HEK293 (cell line): Measurements from ENCODE around the gene RNASEH1.

Experiments used
- CTCF ChIA-PET: fragments of 350-600 bp; formaldehyde crosslinking; extraction: SDS; loops from one replicate; lab custom pipeline; 2021; ENCODE audit warnings: antibody characterized with exemption; lab: Yijun Ruan, JAX
- POLR2A ChIA-PET: fragments of 300-600 bp; formaldehyde crosslinking; extraction: SDS; loops from one replicate; lab custom pipeline; 2020; ENCODE audit warnings: antibody characterized with exemption, inconsistent platforms; lab: Yijun Ruan, JAX
- H3K27ac ChIP-seq: fragments of 200-500 bp; sonication (Bioruptor generic); 2 replicates; pipeline ENCODE4 v1.5.1; 2014; ENCODE audit warnings: low read depth, low read length, control low read depth, inconsistent platforms; ENCODE audit errors: extremely low read depth
- H3K36me3 ChIP-seq, 2 experiments: fragments of 200-500 bp in 1 of 2; sonication (Bioruptor generic) in 1 of 2; 1 replicate in 1 of 2; 2 replicates in 1 of 2; pipeline ENCODE4 v1.5.1; 2014 to 2017; ENCODE audit warnings: inconsistent platforms in 2 of 2, low read length in 2 of 2; ENCODE audit not compliant: control insufficient read depth in 2 of 2, insufficient read depth in 1 of 2
- H3K4me1 ChIP-seq: fragments of 200-500 bp; sonication (Bioruptor generic); 2 replicates; pipeline ENCODE4 v1.5.1; 2014; ENCODE audit warnings: mild to moderate bottlenecking, low read length, inconsistent platforms; ENCODE audit not compliant: control insufficient read depth, insufficient read depth
- H3K4me3 ChIP-seq: 2 replicates; pipeline ENCODE4 v1.5.1; 2011; ENCODE audit warnings: low read depth, mild to moderate bottlenecking, control low read depth, low read length, moderate library complexity
- H3K9me3 ChIP-seq: fragments of 200-500 bp; sonication (Bioruptor generic); 2 replicates; pipeline ENCODE4 v1.5.1; 2014; ENCODE audit warnings: low read depth, low read length, inconsistent platforms; ENCODE audit not compliant: control insufficient read depth, insufficient read depth
- BCL6B ChIP-seq: fragments of 450-650 bp; formaldehyde crosslinking; IDR thresholded peaks from 2 replicates; pipeline ENCODE4 v1.5.1; 2017; ENCODE audit warnings: missing biosample characterization, missing genetic modification characterization
- GLI2 ChIP-seq: fragments of 450-650 bp; formaldehyde crosslinking; IDR thresholded peaks from 2 replicates; pipeline ENCODE4; 2017; ENCODE audit warnings: missing biosample characterization, missing genetic modification characterization, low read depth, borderline replicate concordance
- PRDM1 ChIP-seq: fragments of 450-650 bp; formaldehyde crosslinking; IDR thresholded peaks from 2 replicates; pipeline ENCODE4; 2016; ENCODE audit warnings: missing biosample characterization, missing genetic modification characterization
- SCRT1 ChIP-seq: fragments of 450-650 bp; formaldehyde crosslinking; IDR thresholded peaks from 2 replicates; pipeline ENCODE4 v1.5.1; 2016; ENCODE audit warnings: missing biosample characterization, missing genetic modification characterization, borderline replicate concordance
- SETDB1 ChIP-seq: IDR thresholded peaks from one replicate; pipeline ENCODE4 v1.6.1; 2017; ENCODE audit warnings: mild to moderate bottlenecking, low read length, moderate library complexity, mixed read lengths; ENCODE audit not compliant: insufficient read length
- ZFP69B ChIP-seq: fragments of 450-650 bp; formaldehyde crosslinking; IDR thresholded peaks from 2 replicates; pipeline ENCODE4 v1.5.1; 2016; ENCODE audit warnings: missing biosample characterization, missing genetic modification characterization
- ZNF169 ChIP-seq: fragments of 450-650 bp; formaldehyde crosslinking; IDR thresholded peaks from 2 replicates; pipeline ENCODE4 v1.5.1; 2016; ENCODE audit warnings: missing biosample characterization, missing genetic modification characterization
- ZNF202 ChIP-seq: fragments of 450-650 bp; formaldehyde crosslinking; IDR thresholded peaks from 2 replicates; pipeline ENCODE4 v1.5.1; 2016; ENCODE audit warnings: missing biosample characterization, missing genetic modification characterization, borderline replicate concordance
- ZNF211 ChIP-seq: fragments of 450-650 bp; formaldehyde crosslinking; IDR thresholded peaks from 2 replicates; pipeline ENCODE4 v1.5.1; 2016; ENCODE audit warnings: low read depth, missing biosample characterization, missing genetic modification characterization
- ZNF341 ChIP-seq: fragments of 450-650 bp; formaldehyde crosslinking; IDR thresholded peaks from 2 replicates; pipeline ENCODE4; 2016; ENCODE audit warnings: low read depth, missing biosample characterization, missing genetic modification characterization
- ZNF366 ChIP-seq: fragments of 450-650 bp; formaldehyde crosslinking; conservative IDR thresholded peaks from 2 replicates; pipeline ENCODE4 v1.5.1; 2016; ENCODE audit warnings: missing biosample characterization, missing genetic modification characterization
- ZNF394 ChIP-seq: fragments of 450-650 bp; formaldehyde crosslinking; IDR thresholded peaks from 2 replicates; pipeline ENCODE4 v1.5.1; 2016; ENCODE audit warnings: missing biosample characterization, missing genetic modification characterization, mild to moderate bottlenecking, moderate library complexity, borderline replicate concordance
- ZNF580 ChIP-seq: fragments of 450-650 bp; formaldehyde crosslinking; IDR thresholded peaks from 2 replicates; pipeline ENCODE4 v1.5.1; 2016; ENCODE audit warnings: missing biosample characterization, missing genetic modification characterization
- ZNF624 ChIP-seq: fragments of 450-650 bp; formaldehyde crosslinking; IDR thresholded peaks from 2 replicates; pipeline ENCODE4 v1.5.1; 2017; ENCODE audit warnings: missing biosample characterization, missing genetic modification characterization
- ZNF837 ChIP-seq: fragments of 450-650 bp; formaldehyde crosslinking; IDR thresholded peaks from 2 replicates; pipeline ENCODE4 v1.5.1; 2016; ENCODE audit warnings: missing biosample characterization, missing genetic modification characterization
- TF ChIP-seq, protein P1 (sequence below): fragments of 450-650 bp; formaldehyde crosslinking; IDR thresholded peaks from 2 replicates; pipeline ENCODE4 v1.5.1; 2016; ENCODE audit warnings: missing biosample characterization, missing genetic modification characterization, low read depth
- TF ChIP-seq, protein P2 (sequence below): fragments of 450-650 bp; formaldehyde crosslinking; IDR thresholded peaks from 2 replicates; pipeline ENCODE4 v1.5.1; 2016; ENCODE audit warnings: missing biosample characterization, missing genetic modification characterization

Gene RNASEH1

GRCh38 chr2:3539836-3540235 lies 18.3 kb downstream of the RNASEH1 start:
- H3K27ac ChIP-seq, result no peak overlapping the region
- H3K4me3 ChIP-seq, result no peak overlapping the region
- no peak for TF ChIP-seq GLI2 (tag by site-specific recombination)
- TF ChIP-seq SETDB1, result no peak
- no peak for TF ChIP-seq ZNF394
- no peak for TF ChIP-seq ZNF366 (tag by site-specific recombination)
- no peak for TF ChIP-seq ZNF202 (tag by site-specific recombination)
- TF ChIP-seq ZNF211 (tag by site-specific recombination), result no peak
- TF ChIP-seq ZNF837 (tag by site-specific recombination), result no peak
- TF ChIP-seq PRDM1 (tag by site-specific recombination), result no peak
- TF ChIP-seq BCL6B (tag by site-specific recombination), result no peak
- TF ChIP-seq, protein P1, sequence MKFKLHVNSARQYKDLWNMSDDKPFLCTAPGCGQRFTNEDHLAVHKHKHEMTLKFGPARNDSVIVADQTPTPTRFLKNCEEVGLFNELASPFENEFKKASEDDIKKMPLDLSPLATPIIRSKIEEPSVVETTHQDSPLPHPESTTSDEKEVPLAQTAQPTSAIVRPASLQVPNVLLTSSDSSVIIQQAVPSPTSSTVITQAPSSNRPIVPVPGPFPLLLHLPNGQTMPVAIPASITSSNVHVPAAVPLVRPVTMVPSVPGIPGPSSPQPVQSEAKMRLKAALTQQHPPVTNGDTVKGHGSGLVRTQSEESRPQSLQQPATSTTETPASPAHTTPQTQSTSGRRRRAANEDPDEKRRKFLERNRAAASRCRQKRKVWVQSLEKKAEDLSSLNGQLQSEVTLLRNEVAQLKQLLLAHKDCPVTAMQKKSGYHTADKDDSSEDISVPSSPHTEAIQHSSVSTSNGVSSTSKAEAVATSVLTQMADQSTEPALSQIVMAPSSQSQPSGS (tag by site-specific recombination), result no peak
- no peak for TF ChIP-seq ZFP69B (tag by site-specific recombination)
- TF ChIP-seq, protein P2, sequence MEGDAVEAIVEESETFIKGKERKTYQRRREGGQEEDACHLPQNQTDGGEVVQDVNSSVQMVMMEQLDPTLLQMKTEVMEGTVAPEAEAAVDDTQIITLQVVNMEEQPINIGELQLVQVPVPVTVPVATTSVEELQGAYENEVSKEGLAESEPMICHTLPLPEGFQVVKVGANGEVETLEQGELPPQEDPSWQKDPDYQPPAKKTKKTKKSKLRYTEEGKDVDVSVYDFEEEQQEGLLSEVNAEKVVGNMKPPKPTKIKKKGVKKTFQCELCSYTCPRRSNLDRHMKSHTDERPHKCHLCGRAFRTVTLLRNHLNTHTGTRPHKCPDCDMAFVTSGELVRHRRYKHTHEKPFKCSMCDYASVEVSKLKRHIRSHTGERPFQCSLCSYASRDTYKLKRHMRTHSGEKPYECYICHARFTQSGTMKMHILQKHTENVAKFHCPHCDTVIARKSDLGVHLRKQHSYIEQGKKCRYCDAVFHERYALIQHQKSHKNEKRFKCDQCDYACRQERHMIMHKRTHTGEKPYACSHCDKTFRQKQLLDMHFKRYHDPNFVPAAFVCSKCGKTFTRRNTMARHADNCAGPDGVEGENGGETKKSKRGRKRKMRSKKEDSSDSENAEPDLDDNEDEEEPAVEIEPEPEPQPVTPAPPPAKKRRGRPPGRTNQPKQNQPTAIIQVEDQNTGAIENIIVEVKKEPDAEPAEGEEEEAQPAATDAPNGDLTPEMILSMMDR, result no peak
- TF ChIP-seq ZNF580 (tag by site-specific recombination), result no peak
- TF ChIP-seq SCRT1 (tag by site-specific recombination), result no peak
- TF ChIP-seq ZNF169, result no peak
- TF ChIP-seq ZNF341 (tag by site-specific recombination), result no peak
- TF ChIP-seq, all 188 proteins: peak for 0
- H3K4me1 ChIP-seq, result no peaks in the 10 kb centered on the region; the same call in 1 of the 2 replicates
- H3K36me3 ChIP-seq, result peaks cover 15 to 50% of the 10 kb centered on the region in 2 experiments
- CTCF ChIA-PET, result interaction anchor here (0.6 kb wide), 1 partner anchor 398 kb away, joined by 3 read pairs; no protein-coding TSS in a partner anchor
- no peaks in the 10 kb centered on the region for H3K9me3 ChIP-seq
- POLR2A ChIA-PET, result no interaction called here

DNA sequence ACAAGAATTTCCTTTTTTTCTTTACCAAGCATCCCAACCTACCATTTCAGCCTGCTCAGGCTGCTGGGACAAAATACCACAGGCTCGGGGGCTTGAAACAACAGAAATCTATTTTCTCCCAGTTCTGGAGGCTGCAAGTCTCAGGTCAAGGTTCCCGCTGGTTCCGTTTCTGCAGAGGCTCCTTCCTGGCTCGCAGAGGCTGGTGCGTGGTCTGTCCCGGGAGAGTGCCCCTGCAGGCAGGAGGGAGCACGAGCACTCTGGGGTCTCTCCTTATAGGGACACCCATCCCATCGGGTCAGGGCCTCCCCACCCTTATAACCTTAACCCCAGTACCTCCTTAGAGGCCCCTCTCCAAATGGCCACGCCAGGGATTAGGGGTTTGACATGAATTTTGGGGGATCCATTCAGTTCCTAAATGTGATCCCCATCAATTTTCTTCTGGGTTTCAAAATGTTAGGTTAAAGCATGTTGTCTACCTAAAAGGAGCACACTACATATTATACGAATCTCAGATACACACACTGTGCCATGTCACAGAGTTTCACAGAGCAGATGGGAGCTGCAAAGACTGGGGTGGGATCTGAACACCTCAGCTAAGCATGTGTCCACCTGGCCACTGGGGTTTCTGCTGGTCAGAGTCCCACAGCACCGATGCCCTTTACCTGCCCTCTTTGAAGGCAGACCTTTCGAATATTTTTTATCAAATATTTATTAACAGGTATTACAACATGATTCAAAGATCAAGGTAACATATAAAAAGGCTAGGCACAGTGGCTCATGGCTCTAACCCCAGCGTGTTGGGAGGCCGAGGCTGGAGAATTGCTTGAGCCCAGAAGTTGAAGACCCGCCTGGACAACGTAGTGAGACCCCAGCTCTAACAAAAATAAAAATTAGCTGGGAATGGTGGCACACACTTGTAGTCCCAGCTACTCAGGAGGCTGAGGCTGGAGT lies 21.2 kb downstream of the RNASEH1 start:
- Histone ChIP-seq H3K4me3 (peak overlapping the region; percentile 35), H3K9me3 (no peaks in the 10 kb centered on the region), H3K27ac (no peak overlapping the region), H3K36me3 (peaks cover 3 to 36% of the 10 kb centered on the region in 2 experiments; a peak in 2 of 3 replicates), H3K4me1 (no peaks in the 10 kb centered on the region; the same call in 1 of the 2 replicates)
- ChIA-PET CTCF (interaction anchor here (0.6 to 1.2 kb wide), 7 partner anchors 9 to 43 kb away, joined by 3 to 5 read pairs (median 4); no protein-coding TSS in a partner anchor), POLR2A (interaction anchor here (0.6 to 2.4 kb wide), 6 partner anchors 13 to 402 kb away, joined by 3 to 11 read pairs (median 6); partner anchors contain the start of gene RNASEH1)
- no peak for TF ChIP-seq ZNF624 (tag by site-specific recombination)
- TF ChIP-seq, protein P2, result 0 out of 2 replicates have a peak, but pooled peaks have one; percentile 18
